Measurements from ENCODE around the gene TNFAIP8L1. TPM values are rescaled to one million over a fixed set of nuclear protein-coding genes. Genes with fewer than 3 reads are reported as not detected.

The TNFAIP8L1 gene
- total and polyA plus RNA-seq, 2 of the 8 experiments (the other 6 are each of a cell fraction or from before 2014, with no cell fraction given), result 3.2 to 6.1 TPM

DNA sequence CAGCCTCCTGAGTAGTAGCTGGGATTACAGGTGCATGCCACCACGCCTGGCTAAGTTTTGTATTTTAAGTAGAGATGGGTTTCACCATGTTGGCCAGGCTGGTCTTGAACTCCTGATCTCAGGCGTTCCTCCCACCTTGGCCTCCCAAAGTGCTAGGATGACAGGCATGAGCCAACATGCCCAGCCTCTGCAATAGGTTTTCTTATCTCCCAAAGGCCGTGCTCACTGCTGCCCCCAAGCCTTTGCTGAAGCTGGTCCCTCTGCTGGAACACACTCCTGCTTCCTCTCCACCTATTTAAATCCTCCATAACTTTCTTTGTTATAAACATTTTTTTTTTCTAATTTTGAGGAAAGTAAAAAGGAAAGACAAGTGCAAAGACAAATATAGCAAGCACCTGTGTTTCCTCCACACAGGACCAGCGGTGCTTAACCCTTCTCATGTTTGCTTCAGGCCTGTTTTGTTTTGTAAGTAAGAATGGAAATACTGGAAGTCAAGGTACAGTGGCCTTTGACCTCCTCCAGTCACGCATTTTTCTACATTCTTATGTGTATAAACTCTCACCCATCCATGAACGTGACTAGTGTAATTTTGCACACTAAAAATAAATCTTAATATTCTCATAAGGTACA, 14.5 kb upstream of the TNFAIP8L1 start (continued):
- TF ChIP-seq, protein P1, sequence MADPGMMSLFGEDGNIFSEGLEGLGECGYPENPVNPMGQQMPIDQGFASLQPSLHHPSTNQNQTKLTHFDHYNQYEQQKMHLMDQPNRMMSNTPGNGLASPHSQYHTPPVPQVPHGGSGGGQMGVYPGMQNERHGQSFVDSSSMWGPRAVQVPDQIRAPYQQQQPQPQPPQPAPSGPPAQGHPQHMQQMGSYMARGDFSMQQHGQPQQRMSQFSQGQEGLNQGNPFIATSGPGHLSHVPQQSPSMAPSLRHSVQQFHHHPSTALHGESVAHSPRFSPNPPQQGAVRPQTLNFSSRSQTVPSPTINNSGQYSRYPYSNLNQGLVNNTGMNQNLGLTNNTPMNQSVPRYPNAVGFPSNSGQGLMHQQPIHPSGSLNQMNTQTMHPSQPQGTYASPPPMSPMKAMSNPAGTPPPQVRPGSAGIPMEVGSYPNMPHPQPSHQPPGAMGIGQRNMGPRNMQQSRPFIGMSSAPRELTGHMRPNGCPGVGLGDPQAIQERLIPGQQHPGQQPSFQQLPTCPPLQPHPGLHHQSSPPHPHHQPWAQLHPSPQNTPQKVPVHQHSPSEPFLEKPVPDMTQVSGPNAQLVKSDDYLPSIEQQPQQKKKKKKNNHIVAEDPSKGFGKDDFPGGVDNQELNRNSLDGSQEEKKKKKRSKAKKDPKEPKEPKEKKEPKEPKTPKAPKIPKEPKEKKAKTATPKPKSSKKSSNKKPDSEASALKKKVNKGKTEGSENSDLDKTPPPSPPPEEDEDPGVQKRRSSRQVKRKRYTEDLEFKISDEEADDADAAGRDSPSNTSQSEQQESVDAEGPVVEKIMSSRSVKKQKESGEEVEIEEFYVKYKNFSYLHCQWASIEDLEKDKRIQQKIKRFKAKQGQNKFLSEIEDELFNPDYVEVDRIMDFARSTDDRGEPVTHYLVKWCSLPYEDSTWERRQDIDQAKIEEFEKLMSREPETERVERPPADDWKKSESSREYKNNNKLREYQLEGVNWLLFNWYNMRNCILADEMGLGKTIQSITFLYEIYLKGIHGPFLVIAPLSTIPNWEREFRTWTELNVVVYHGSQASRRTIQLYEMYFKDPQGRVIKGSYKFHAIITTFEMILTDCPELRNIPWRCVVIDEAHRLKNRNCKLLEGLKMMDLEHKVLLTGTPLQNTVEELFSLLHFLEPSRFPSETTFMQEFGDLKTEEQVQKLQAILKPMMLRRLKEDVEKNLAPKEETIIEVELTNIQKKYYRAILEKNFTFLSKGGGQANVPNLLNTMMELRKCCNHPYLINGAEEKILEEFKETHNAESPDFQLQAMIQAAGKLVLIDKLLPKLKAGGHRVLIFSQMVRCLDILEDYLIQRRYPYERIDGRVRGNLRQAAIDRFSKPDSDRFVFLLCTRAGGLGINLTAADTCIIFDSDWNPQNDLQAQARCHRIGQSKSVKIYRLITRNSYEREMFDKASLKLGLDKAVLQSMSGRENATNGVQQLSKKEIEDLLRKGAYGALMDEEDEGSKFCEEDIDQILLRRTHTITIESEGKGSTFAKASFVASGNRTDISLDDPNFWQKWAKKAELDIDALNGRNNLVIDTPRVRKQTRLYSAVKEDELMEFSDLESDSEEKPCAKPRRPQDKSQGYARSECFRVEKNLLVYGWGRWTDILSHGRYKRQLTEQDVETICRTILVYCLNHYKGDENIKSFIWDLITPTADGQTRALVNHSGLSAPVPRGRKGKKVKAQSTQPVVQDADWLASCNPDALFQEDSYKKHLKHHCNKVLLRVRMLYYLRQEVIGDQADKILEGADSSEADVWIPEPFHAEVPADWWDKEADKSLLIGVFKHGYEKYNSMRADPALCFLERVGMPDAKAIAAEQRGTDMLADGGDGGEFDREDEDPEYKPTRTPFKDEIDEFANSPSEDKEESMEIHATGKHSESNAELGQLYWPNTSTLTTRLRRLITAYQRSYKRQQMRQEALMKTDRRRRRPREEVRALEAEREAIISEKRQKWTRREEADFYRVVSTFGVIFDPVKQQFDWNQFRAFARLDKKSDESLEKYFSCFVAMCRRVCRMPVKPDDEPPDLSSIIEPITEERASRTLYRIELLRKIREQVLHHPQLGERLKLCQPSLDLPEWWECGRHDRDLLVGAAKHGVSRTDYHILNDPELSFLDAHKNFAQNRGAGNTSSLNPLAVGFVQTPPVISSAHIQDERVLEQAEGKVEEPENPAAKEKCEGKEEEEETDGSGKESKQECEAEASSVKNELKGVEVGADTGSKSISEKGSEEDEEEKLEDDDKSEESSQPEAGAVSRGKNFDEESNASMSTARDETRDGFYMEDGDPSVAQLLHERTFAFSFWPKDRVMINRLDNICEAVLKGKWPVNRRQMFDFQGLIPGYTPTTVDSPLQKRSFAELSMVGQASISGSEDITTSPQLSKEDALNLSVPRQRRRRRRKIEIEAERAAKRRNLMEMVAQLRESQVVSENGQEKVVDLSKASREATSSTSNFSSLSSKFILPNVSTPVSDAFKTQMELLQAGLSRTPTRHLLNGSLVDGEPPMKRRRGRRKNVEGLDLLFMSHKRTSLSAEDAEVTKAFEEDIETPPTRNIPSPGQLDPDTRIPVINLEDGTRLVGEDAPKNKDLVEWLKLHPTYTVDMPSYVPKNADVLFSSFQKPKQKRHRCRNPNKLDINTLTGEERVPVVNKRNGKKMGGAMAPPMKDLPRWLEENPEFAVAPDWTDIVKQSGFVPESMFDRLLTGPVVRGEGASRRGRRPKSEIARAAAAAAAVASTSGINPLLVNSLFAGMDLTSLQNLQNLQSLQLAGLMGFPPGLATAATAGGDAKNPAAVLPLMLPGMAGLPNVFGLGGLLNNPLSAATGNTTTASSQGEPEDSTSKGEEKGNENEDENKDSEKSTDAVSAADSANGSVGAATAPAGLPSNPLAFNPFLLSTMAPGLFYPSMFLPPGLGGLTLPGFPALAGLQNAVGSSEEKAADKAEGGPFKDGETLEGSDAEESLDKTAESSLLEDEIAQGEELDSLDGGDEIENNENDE (IDR thresholded peaks at IDR 0.05; ENCODE audit: insufficient replicate concordance, low read length), result no peak
- TF ChIP-seq SP4 (IDR thresholded peaks at IDR 0.05; ENCODE audit: low read length), result no peak
- no peak for TF ChIP-seq HDAC2 (IDR thresholded peaks at IDR 0.05; ENCODE audit: borderline replicate concordance in 1 of 2, low read depth in 2 of 2, low read length in 2 of 2)
- no peak for TF ChIP-seq SP2 (IDR thresholded peaks at IDR 0.05; ENCODE audit: low read length)
- TF ChIP-seq ASH2L (IDR thresholded peaks at IDR 0.05; ENCODE audit: low read length), result no peak
- TF ChIP-seq SAP30 (IDR thresholded peaks at IDR 0.05; ENCODE audit: insufficient read depth, insufficient replicate concordance, low read length), result no peak
- no peak for TF ChIP-seq TCF12 (IDR thresholded peaks at IDR 0.05; ENCODE audit: low read depth, low read length)
- TF ChIP-seq GABPA (IDR thresholded peaks at IDR 0.05; ENCODE audit: borderline replicate concordance, insufficient read depth, low read length), result no peak
- TF ChIP-seq CHD1 (IDR thresholded peaks at IDR 0.05; ENCODE audit: low read depth, low read length), result no peak
- TF ChIP-seq RAD21 (IDR thresholded peaks at IDR 0.05 in 1 of 2, conservative IDR thresholded peaks at IDR 0.05 in 1 of 2; ENCODE audit: low read depth in 2 of 2, low read length in 2 of 2), result peak; percentile 19 to 35; a peak in 2 of 4 replicates
